ENCODE results near the gene CTNNA2. TPM values are rescaled to one million over a fixed set of nuclear protein-coding genes. Genes with fewer than 3 reads are reported as not detected.

CTNNA2 gene
- total and polyA plus RNA-seq, 11 donors = 0.20 to 0.81 TPM; not detected in 9

GRCh38 chr2:80393991-80394390, 881.1 kb downstream of the CTNNA2 start:
- intact Hi-C loops (cut with DNase I) = no loop called here
- TF ChIP-seq POLR2A (IDR thresholded peaks at IDR 0.05) = no peak
- TF ChIP-seq, protein P1, sequence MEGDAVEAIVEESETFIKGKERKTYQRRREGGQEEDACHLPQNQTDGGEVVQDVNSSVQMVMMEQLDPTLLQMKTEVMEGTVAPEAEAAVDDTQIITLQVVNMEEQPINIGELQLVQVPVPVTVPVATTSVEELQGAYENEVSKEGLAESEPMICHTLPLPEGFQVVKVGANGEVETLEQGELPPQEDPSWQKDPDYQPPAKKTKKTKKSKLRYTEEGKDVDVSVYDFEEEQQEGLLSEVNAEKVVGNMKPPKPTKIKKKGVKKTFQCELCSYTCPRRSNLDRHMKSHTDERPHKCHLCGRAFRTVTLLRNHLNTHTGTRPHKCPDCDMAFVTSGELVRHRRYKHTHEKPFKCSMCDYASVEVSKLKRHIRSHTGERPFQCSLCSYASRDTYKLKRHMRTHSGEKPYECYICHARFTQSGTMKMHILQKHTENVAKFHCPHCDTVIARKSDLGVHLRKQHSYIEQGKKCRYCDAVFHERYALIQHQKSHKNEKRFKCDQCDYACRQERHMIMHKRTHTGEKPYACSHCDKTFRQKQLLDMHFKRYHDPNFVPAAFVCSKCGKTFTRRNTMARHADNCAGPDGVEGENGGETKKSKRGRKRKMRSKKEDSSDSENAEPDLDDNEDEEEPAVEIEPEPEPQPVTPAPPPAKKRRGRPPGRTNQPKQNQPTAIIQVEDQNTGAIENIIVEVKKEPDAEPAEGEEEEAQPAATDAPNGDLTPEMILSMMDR (IDR thresholded peaks at IDR 0.05) = no peak
- Histone ChIP-seq H3K36me3 (no peaks in the 10 kb centered on the region), H3K27ac (no peak overlapping the region), H3K9me3 (no peaks in the 10 kb centered on the region), H3K4me1 (no peaks in the 10 kb centered on the region), H3K4me3 (no peak overlapping the region), H3K27me3 (no peaks in the 10 kb centered on the region)
- DNase-seq (no peak), ATAC-seq (no peak)
- WGBS, 4 donors = 92 to 100% (median 98%) methylated on average over 1 of the region's 1 CpG

DNA sequence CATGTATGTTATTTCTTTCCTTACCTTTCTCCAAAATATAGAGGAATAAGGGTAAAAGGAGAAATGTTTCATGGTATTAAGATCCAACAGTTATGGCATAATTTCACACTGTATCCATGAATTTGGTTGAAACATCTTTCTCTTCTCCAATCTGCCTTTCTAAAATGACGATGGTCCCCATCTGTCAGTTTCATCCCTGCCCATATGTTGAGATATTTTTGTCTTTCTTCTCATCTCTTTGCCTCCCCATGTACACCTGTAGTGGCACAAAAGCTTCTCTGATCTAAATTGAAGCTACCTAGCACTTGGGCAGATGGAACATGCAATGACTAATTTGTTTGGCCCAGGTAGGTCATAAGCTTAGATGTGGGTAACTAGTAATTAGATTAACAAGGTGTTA, 882.4 kb downstream of the CTNNA2 start:
- no peak overlapping the region for H3K27ac ChIP-seq
- H3K27me3 ChIP-seq = no peaks in the 10 kb centered on the region
- WGBS, 4 donors = 96 to 100% (median 99%) methylated on average over 1 of the region's 1 CpG
- no peaks in the 10 kb centered on the region for H3K4me1 ChIP-seq
- TF ChIP-seq POLR2A (IDR thresholded peaks at IDR 0.05) = no peak
- TF ChIP-seq, protein P1 (IDR thresholded peaks at IDR 0.05) = no peak
- intact Hi-C loops (cut with DNase I) = no loop called here
- H3K9me3 ChIP-seq = no peaks in the 10 kb centered on the region
- no peak for ATAC-seq
- no peak for DNase-seq
- no peaks in the 10 kb centered on the region for H3K36me3 ChIP-seq
- no peak overlapping the region for H3K4me3 ChIP-seq

GRCh38 chr2:80396276-80396675, 883.4 kb downstream of the CTNNA2 start:
- Histone ChIP-seq H3K4me1 (no peaks in the 10 kb centered on the region), H3K27ac (no peak overlapping the region), H3K4me3 (no peak overlapping the region), H3K27me3 (no peaks in the 10 kb centered on the region), H3K36me3 (no peaks in the 10 kb centered on the region), H3K9me3 (no peaks in the 10 kb centered on the region)
- TF ChIP-seq POLR2A (IDR thresholded peaks at IDR 0.05) = no peak
- TF ChIP-seq, protein P1 (IDR thresholded peaks at IDR 0.05) = no peak
- intact Hi-C loops (cut with DNase I) = no loop called here
- no peak for DNase-seq
- ATAC-seq = no peak

DNA sequence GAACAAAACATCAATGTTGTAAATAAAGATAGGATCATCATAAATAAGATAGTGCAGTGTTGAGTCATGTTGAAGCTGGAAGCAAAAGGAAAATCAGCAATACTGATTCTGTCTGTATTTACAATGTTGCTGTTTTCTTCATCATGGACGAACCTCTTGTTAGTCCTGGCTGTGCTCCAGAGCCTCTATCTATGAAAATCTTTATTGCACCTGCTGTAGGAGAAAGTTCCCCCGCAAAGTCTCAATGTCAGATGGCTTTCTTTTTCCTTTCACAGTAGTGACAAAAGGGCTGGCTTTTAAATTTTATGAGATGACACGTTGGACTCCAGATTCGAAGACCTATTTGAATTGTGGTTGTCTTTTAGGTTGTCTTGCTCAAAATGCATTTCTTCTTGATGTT, 890.2 kb downstream of the CTNNA2 start:
- intact Hi-C loops (cut with DNase I) = no loop called here
- 48 to 59% (median 52%) methylated on average over 4 of the region's 4 CpGs for WGBS, 4 donors

More for the DNA sequence above, 890.2 kb downstream of the CTNNA2 start:
- H3K27ac ChIP-seq = no peak overlapping the region
- no peak for ATAC-seq
- TF ChIP-seq POLR2A (IDR thresholded peaks at IDR 0.05) = no peak
- TF ChIP-seq, protein P1 (IDR thresholded peaks at IDR 0.05) = no peak
- H3K9me3 ChIP-seq = no peaks in the 10 kb centered on the region
- no peaks in the 10 kb centered on the region for H3K27me3 ChIP-seq
- H3K36me3 ChIP-seq = no peaks in the 10 kb centered on the region
- no peaks in the 10 kb centered on the region for H3K4me1 ChIP-seq
- H3K4me3 ChIP-seq = no peak overlapping the region
- no peak for DNase-seq
